NCI-H1930 (cell line): Measurements from ENCODE around the gene SGPP1.
"Not testable (repeated sequence)": the region's sequence is repeated elsewhere in the genome, so short reads cannot be mapped to it uniquely, and the experiment has no call there.

Experiments
- DNase-seq, 2 experiments: peaks; one replicate each; lab custom pipeline; 2025; lab: John Stamatoyannopoulos, UW

The SGPP1 gene

DNA sequence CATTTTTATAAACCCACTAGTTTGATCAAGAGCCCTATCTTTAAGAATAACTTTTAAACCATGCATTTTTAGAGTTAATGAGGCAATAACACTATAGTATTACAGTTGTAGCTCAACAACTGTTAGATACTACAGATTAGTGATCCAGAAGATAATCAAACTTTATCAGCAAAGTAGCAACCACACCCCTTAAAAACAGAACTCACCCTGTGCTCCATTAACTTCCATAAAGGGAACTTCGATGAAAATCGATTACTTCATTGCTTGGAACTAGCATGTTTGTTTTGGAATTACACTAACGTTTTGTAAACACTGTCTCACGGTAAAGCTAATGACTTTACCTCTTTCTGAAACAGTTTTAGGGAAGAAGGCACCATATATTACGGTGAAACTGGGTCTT, 1.4 kb downstream of the SGPP1 start:
- no peak for DNase-seq

DNA sequence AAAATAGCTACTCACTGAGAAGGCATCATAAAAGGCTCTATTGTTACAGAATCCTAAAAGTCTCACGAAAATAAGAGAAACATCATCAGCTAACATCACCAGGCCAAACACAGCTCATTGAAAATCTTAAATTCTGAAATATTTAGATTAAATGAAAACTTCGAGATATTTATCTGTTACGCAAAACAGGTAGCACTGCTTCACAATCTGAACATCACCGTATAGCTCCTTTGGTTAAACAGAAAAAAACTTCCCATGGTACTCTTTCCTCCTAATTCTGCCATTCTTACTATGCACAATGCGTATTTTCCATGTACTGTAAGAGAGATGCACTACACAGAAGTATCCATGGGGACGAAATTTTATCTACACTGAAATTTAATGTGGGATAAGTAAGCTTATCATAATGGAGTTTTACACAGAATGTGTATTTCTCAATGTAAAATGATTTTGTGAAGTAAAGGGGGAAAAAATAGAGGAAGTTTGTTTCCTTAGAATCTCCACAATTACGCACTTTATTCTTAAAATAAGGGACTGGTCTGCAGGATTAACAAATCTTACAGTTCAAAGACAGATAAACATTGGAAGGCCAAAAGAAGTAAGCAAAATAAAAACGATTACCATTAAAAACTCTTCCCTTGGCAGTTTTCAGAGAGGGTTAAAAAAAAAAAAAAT, 1.9 kb downstream of the SGPP1 start:
- no peak for DNase-seq

GRCh38 chr14:63717702-63718101, 10.2 kb downstream of the SGPP1 start:
- DNase-seq = peak in 1 of 2 experiments; percentile 14

GRCh38 chr14:63715360-63715759, 12.5 kb downstream of the SGPP1 start:
- no peak for DNase-seq

GRCh38 chr14:63713764-63714163, 14.1 kb downstream of the SGPP1 start:
- DNase-seq = no peak

- no peak for DNase-seq
These were observed 14.8 kb downstream of the SGPP1 start for GRCh38 chr14:63713058-63713457.

DNA sequence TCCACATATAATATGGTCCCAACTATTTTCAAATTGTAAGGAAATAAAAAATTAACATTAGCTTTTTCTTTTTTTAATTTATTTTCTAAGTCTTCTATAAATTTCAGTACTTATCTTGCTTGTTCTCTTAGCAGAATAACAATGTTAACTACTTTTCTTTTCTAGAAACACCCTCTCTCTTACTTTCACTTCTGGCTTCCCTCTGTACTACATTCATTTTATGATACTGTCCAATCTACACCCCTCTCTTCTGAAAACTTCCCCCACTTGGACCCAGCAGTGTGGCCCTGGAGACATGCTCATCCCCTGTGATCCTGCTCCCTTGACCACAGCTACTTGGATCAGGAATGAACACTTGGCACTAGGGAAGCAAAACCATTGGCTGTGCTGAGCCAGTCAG, 15.7 kb downstream of the SGPP1 start:
- no peak for DNase-seq

DNA sequence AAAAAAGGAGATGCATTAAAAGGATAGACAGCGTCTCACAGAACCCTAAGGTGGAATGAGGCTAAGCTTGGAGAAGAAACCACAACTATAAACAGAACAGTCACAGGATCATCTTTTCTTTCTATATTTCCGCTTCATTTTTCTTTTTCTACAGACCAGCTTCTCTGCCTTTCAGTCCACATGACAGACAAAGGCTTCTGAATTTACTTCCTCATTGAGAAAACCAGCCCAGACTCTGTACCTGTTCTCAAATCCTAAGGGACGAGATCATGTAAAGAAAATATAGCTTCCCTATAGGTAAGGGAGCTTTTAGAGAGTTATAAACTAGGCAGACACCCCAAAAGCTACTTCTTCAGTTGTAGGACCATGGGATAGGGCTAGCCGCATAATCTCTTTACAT, 17.4 kb downstream of the SGPP1 start:
- DNase-seq = no peak

DNA sequence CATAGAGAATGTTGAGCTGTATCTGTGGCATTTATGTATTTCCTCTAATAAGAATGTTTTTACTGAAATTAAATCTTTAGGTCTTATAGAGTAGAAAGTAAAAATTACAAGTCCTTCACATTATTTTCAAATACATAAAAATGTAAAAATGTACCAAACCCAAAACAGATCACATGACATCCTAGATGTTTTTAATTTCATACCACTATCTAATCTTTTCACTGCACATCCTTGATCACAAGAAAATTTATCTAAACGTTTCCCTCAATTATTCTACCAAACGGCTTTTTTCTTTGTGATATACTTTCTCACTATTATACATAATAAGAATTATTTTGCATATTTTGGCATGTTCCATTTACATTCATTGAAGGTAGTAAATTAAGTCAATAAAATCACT, 18.3 kb downstream of the SGPP1 start:
- no peak for DNase-seq

DNA sequence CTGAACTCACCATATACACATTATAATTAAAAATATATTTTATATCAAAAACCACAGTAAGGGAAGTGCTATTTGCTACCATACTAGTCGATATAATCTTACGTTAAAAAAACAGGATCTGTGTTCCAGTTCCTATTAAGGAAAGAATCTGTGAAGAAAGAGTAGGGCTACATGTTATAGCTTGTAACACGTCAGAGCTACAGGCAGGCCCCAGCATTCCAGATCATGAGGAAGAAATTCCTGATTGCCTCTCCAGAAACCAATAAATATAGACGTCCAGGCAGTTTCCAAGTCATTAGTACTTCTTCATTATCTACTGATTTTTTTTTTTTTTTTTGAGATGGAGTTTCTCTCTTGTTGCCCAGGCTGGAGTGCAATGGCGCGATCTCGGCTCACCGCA, 20.6 kb downstream of the SGPP1 start:
- no peak for DNase-seq

- DNase-seq = no peak
These were observed 22.2 kb downstream of the SGPP1 start for GRCh38 chr14:63705561-63706070.

- not testable (repeated sequence) for DNase-seq
These were observed 25.3 kb downstream of the SGPP1 start for GRCh38 chr14:63702530-63702929.

DNA sequence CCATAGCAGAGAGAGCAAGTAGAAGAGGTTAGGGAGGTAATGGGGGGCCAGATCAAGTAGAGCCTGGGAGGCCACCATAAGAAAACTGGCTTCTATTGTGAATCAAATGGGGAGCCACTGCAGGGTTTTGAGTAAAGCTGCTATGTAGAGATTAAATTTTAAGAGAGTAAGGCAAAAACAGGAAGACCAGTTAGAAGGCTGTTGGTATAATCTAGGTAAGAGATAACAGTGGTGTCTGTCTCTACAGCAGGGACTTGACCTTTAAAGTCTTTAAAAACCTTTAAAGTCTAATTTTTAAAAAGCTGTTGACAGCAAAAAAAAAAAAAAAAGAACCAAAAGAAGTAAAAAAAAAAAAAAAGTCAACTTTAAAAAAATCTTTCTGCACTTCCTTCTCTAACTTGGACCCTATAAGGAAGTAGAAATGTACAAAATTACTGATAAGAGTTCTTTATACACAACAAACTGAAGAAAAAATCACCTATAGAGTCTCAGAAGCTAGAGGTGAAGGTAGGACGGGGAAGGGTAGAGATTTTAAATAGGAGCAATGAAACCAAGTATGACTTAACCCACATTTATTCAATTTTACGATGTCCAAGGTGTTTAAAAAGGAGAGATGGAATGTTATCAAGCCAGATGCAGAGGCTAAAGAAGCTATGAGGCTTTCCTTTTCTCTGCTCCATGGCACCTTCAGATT, 26.1 kb downstream of the SGPP1 start:
- no peak for DNase-seq

DNA sequence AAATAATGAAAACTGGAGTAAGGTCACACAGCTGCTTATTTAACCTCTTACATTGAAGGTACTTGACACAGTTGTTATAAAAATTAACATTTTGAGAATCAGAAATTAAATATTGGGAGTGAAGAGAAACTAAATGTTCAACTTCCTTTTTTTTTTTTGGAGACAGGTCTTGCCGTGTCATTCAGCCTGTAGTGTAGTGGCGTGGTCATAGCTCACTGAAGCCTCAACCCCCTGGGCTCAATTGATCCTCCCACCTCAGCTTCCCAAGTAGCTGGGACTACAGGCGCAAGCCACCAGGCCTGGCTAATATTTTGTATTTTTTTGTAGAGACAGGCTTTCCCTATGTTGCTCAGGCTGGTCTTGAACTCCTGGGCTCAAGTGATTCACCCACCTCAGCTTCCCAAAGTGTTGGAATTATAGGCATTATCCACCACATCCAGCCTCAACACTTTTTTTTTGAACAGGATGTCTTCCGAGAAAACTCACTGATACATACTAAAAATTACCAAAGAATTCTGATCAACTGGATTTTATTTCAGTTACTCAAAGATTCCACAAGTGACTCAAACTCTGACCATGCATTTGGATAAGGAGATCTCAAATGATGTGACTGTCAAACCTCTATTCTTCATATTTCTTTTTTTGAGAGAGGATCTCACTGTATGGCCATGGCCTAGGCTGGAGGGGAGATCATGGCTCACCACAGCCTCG, 35.4 kb downstream of the SGPP1 start:
- no peak for DNase-seq

DNA sequence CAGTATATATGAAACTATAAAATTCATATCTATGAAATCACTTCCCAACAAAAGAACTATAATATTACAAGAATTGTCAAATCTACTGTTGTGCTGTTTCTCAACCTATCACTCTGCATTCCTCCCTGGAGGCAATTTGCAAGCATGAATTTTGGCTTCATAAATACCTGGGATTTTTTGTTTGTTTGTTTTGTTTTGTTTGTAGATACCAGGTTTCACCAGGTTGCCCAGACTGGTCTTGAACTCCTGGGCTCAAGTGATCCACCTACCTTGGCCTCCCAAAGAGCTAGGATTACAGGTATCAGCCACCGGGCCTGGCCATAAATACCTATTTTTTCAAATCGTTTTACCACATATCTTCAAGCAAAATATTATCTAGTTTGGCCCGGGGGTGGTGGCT, 38.7 kb downstream of the SGPP1 start:
- DNase-seq = no peak

DNA sequence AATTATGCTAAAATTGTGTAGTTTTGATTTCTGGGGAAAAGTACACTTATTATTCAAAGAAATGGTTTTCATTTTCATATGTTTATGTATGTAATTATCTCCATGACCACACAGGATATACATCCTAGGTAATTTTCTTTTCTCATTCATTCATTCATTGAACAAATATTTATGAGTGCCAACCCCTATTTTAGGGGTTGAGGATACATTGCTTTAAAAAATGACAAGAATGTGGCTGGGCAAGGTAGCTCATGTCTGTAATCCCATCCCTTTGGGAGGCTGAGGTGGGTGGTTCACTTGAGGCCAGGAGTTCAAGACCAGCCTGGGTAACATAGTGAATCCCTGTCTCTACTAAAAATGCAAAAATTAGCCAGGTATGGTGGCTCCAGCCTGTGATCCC, 40.9 kb downstream of the SGPP1 start:
- DNase-seq = no peak

GRCh38 chr14:63685401-63685800, 42.5 kb downstream of the SGPP1 start:
- DNase-seq = no peak

DNA sequence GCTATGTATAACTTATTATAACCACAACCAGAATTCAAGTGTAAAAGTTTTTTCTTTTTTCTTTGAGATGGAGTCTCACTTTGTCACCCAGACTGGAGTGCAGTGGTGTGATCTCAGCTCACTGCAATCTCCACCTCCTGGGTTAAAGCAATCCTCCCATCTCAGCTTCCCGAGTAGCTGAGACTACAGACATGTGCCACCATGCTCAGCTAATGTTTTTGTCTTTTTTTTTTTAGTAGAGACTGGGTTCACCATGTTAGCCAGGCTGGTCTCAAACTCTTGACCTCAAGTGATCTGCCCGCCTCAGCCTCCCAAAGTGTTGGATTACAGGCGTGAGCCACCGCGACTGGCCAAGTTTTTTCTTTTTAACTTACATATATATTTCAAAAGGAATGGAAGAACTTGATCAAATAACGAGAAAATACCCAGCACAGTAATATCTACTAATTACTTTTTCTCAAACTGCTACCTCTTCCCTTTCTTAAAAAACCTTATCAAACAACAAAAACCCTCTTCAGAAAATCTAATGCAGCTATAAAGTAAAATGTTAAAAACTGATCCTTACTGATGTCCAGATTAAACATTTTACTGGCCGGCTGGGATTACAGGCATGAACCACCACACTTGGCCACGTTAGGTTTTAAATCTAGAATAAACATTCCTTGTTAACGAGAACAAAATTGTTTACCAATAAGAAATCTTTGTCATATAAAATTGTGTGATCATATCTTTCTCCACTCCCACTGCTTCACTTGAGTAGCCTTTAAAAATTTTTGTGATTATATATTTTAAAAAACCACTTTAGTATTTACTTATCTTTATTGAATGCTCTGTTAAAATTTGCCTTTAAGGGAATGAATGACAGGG, 44.9 kb downstream of the SGPP1 start:
- no peak for DNase-seq

- no peak for DNase-seq
These were observed 49.3 kb downstream of the SGPP1 start for GRCh38 chr14:63678536-63678935.

- no peak for DNase-seq
These were observed 49.9 kb downstream of the SGPP1 start for GRCh38 chr14:63677891-63678379.

DNA sequence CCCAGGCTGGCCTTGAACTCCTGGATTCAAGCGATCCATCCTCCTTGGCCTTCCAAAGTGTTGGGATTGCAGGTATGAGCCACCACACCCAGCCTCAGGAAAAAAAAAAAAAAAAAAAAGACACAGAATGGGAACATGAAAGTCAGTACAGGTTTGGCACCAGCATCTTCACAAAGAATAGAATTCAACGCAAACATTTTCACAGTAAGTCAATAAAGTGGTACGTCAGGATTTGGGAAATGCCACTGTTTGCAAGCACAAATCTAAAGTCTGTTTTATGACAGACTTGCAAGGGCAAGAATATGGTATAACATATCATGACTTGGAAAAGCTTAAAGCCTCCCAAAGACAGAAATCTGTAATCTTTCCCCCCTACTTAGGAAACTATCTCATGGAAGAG, 51.2 kb downstream of the SGPP1 start:
- DNase-seq = no peak
